VCaP (cell line): ENCODE results near the gene NUP62.

Experiments
- H3K27ac ChIP-seq: fragments of 450-650 bp; 2 replicates; pipeline ENCODE4 v1.5.1; 2017
- TF ChIP-seq, protein P1 (sequence below): fragments of 450-650 bp; conservative IDR thresholded peaks from 2 replicates; pipeline ENCODE4 v1.5.1; 2017; ENCODE audit warnings: mild to moderate bottlenecking, moderate library complexity

NUP62 gene

DNA sequence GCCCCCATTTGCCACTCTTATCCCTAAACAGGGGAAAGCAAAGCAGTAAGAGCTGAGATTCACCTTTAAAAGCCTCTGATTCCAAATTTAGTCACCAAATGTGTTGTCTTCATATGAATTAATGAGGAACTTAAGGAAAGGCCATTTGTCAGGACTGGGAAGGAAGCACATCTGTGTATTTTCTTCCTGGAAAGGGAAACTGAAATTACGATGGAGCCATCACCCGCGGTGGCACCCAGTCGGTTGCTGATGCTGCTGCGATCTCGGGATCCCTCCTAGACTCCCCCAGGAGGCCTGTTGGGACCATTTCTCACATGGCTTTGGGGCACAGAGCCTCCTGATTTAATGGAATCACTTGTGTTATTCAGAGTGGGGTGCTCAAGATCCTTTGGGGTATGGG is 25.2 kb downstream of the NUP62 start:
- TF ChIP-seq, protein P1, sequence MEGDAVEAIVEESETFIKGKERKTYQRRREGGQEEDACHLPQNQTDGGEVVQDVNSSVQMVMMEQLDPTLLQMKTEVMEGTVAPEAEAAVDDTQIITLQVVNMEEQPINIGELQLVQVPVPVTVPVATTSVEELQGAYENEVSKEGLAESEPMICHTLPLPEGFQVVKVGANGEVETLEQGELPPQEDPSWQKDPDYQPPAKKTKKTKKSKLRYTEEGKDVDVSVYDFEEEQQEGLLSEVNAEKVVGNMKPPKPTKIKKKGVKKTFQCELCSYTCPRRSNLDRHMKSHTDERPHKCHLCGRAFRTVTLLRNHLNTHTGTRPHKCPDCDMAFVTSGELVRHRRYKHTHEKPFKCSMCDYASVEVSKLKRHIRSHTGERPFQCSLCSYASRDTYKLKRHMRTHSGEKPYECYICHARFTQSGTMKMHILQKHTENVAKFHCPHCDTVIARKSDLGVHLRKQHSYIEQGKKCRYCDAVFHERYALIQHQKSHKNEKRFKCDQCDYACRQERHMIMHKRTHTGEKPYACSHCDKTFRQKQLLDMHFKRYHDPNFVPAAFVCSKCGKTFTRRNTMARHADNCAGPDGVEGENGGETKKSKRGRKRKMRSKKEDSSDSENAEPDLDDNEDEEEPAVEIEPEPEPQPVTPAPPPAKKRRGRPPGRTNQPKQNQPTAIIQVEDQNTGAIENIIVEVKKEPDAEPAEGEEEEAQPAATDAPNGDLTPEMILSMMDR: no peak

DNA sequence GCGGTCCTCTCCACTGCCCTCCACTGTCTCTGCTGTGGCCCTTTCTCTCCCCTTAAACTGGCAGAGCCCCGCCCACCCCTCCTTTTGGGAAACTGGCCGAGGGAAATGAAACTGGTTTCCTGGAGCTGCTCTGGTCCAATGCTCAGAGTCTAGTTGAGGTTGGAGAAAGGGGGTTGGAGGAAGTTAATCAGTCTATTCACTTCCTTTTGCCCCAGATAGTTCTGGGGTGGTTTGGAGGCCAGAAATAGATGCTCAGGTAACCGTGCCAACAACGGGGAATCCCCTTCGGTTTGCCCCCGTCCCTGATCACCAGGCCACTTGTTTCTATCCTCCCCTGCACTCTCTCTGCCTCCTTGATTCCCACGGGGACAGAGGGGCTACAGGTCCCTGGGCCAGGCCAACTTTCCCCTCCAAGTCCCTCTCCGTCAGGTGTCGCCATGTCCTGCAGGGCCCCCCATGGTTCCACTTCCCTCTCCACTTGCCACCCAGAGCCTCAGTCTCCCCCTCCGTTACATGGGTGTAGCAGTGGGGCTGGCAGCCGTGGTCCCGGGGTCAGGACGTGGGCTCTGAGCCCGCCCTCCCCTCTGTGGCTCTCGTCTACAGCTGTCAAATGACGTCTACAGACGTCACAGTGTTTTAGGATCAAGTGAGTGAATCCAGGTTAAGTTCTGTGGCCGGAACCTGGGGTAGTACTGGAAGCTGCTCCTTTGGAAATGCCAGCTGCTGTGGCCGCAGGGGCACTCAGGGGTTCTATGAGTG is 32.3 kb downstream of the NUP62 start, which contains the start of gene IL4I1:
IL4I1 (minus strand) TSS at position 25 of the 759 bp plus-strand sequence. CDS start 727 bp downstream, outside the sequence.
- TF ChIP-seq, protein P1: no peak
- no peak within 1 kb of the TSS for H3K27ac ChIP-seq

More for the DNA sequence above, 25.2 kb downstream of the NUP62 start:
- no peak overlapping the region for H3K27ac ChIP-seq

GRCh38 chr19:49895566-49896297 is 33.6 kb downstream of the NUP62 start:
- H3K27ac ChIP-seq: no peak overlapping the region
- TF ChIP-seq, protein P1: no peak

DNA sequence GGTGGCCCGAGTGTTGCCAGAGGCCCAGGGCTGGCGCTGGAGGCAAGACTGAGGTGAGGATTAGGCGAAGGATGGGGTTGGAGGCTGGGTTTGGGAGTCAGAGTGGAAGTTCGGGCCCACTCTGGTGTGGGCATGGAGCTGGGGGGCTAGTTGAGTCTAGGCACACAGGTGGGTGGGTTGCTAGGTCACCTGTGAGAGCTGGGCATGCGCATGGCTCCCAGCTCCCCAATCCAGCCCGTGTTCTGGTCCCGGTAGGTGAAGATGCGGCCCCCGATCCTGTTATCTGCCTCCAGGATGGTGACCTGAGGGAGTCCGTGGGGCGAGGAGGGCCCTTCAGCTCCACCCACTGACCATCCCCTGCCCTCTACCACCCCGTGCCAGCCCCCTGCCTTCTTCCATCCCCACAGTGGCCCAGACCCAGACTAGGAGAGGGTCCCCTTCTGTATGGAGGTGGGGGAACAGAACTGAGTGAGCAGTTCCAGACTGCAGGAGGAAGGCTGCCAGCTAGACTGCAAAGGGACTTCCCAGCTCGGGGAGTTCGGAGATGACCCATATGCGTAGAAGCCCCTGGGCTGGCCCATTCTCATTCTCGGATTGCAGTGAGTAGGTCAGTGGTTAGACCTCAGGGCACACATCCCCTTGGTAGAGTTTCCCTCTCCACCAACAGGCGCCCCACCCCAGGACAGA is 34.3 kb downstream of the NUP62 start:
- TF ChIP-seq, protein P1: no peak

GRCh38 chr19:49894011-49894664 is 35.2 kb downstream of the NUP62 start:
- no peak overlapping the region for H3K27ac ChIP-seq
- TF ChIP-seq, protein P1: no peak

More for the DNA sequence above, 34.3 kb downstream of the NUP62 start:
- H3K27ac ChIP-seq: no peak overlapping the region

DNA sequence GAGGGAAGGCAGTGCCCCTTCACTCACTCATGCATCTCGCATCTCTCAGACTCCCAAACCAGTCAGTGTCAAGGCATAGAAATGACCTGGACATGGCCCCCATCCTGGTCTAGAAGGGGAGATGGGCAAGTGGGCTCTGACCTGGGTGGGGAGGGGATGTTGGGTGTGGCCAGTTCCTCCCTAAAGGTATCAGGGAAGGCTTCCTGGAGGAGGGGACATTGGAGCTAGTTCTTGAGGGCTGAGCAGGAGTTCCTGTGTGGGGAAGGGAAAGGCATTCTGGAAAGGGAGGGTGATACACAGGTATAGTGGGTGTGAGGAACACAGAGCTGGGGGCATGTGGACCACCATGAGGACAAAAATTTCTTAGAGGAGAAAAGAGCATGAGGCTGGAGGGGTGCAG is 36.6 kb downstream of the NUP62 start:
- H3K27ac ChIP-seq: no peak overlapping the region
- TF ChIP-seq, protein P1: no peak
